Smooth muscle cell (in vitro differentiated cells): ENCODE results near the gene DUSP22. TPM values are rescaled to one million over a fixed set of nuclear protein-coding genes. Genes with fewer than 3 reads are reported as not detected.

Experiments used
- DNase-seq: peaks from one replicate; lab custom pipeline; 2025; ENCODE audit not compliant: unreplicated experiment; lab: John Stamatoyannopoulos, UW
- H2AFZ ChIP-seq: fragments of 200-600 bp; sonication (generic); 2 replicates; pipeline ENCODE4 v1.6.0; 2016; ENCODE audit warnings: antibody characterized with exemption, low read depth, mild to moderate bottlenecking
- H3F3A ChIP-seq: fragments of 200-600 bp; sonication (generic); 2 replicates; pipeline ENCODE4 v1.6.0; 2017; ENCODE audit warnings: antibody characterized with exemption, low read depth
- H3K27ac ChIP-seq: fragments of 200-600 bp; sonication (generic); 2 replicates; pipeline ENCODE4 v1.5.1; 2016; ENCODE audit warnings: low read depth, mild to moderate bottlenecking
- H3K27me3 ChIP-seq: fragments of 200-600 bp; sonication (generic); 2 replicates; pipeline ENCODE4 v1.6.1; 2016; ENCODE audit warnings: low read depth, mild to moderate bottlenecking
- H3K36me3 ChIP-seq: fragments of 200-600 bp; sonication (generic); 2 replicates; pipeline ENCODE4 v1.5.1; 2016; ENCODE audit warnings: low read depth
- H3K4me1 ChIP-seq: fragments of 200-600 bp; sonication (generic); 2 replicates; pipeline ENCODE4 v1.5.1; 2016; ENCODE audit warnings: low read depth
- H3K4me2 ChIP-seq: fragments of 200-600 bp; sonication (generic); 2 replicates; pipeline ENCODE4 v1.6.0; 2016; ENCODE audit warnings: mild to moderate bottlenecking
- H3K4me3 ChIP-seq: fragments of 200-600 bp; sonication (generic); 2 replicates; pipeline ENCODE4 v1.5.1; 2016; ENCODE audit warnings: mild to moderate bottlenecking
- H3K79me2 ChIP-seq: fragments of 200-600 bp; sonication (generic); 2 replicates; pipeline ENCODE4 v1.6.0; 2016; ENCODE audit warnings: low read depth, mild to moderate bottlenecking
- H3K9ac ChIP-seq: fragments of 200-600 bp; sonication (generic); 2 replicates; pipeline ENCODE4 v1.6.0; 2016; ENCODE audit warnings: low read depth
- H3K9me3 ChIP-seq: fragments of 200-600 bp; sonication (generic); replicated peaks from 2 replicates; pipeline ENCODE4 v1.5.1; 2016; ENCODE audit warnings: low read depth
- H4K20me1 ChIP-seq: fragments of 200-600 bp; sonication (generic); 2 replicates; pipeline ENCODE4 v1.6.0; 2016; ENCODE audit warnings: low read depth
- WGBS: methylation state at CpG from one replicate; pipeline ENCODE4 v1.1.7; 2016; ENCODE audit warnings: low lambda C conversion rate; 5-methylcytosine and 5-hydroxymethylcytosine counted together
- polyA plus RNA-seq: library from polyadenylated mRNA; unstranded; fragments of >200 nt; fragmentation: Nextera tagmentation; extraction: Ambion mirVana; gene quantifications from 2 replicates; pipeline ENCODE4 v1.2.1, GENCODE V29; 2016
- total RNA-seq: library from RNA; depleted of rRNA; stranded (reverse); fragments of >200 nt; gene quantifications from 2 replicates; pipeline ENCODE4 v1.2.3, GENCODE V29; 2014
- TF ChIP-seq, protein P1 (sequence below): fragments of 200-600 bp; sonication (generic); IDR thresholded peaks from 2 replicates; pipeline ENCODE4 v1.5.1; 2017; ENCODE audit warnings: borderline replicate concordance, mild to moderate bottlenecking, antibody characterized with exemption; ENCODE audit not compliant: insufficient read depth, poor library complexity, severe bottlenecking

The DUSP22 gene
- total and polyA plus RNA-seq, 2 experiments from 2014 or later = 16.3 to 19.1 TPM

DNA sequence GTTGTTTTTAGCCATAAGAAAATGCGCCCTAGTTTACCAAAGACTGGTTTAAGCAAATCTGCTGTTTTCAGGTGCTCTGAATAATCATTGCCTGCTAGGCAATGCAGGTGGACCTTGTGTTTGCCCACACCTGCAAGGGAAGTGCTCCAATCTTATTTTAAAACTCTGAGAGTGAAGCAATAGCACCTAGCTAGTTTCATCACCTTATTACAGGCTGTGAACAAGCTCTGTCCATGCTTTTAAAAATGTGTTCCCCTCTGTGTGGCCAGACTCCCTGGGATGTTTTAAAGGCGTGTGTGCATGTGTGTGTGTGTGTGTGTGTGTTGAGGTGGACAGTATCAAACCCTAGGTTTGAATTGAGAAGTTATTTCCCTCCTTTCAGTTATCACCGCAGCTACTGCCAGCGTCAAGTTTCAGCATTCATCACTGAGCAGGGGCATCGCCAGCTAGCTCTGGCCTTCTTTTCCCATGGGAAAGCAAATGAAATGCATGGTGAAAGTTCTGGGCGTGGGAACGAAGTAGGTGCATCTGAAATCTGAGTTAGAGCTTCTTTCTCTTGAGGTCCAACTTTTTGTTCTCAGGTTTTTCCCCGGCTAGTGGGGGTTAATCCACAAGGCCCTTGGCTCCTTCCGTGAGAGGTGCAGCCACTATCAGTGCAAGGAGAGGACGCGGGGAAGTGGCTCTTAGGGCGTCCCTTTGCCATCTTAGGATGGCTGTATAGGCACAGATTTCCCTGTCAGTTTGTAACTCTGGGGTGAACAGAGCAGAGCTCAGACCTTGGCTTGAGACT is 30.8 kb downstream of the DUSP22 start:
- H3K4me1 ChIP-seq = no peaks in the 10 kb centered on the region
- H3K4me3 ChIP-seq = no peak overlapping the region
- no peak overlapping the region for H3K27ac ChIP-seq
- no peaks in the 10 kb centered on the region for H3K36me3 ChIP-seq
- peaks cover 77% of the 10 kb centered on the region for H4K20me1 ChIP-seq
- DNase-seq = no peak
- no peaks in the 10 kb centered on the region for H3K79me2 ChIP-seq
- no peaks in the 10 kb centered on the region for H3F3A ChIP-seq
- 76% methylated on average over 12 of the region's 12 CpGs for WGBS
- H3K4me2 ChIP-seq = no peak overlapping the region
- no peak overlapping the region for H3K9ac ChIP-seq
- no peaks in the 10 kb centered on the region for H3K27me3 ChIP-seq
- H2AFZ ChIP-seq = no peak overlapping the region
- TF ChIP-seq, protein P1, sequence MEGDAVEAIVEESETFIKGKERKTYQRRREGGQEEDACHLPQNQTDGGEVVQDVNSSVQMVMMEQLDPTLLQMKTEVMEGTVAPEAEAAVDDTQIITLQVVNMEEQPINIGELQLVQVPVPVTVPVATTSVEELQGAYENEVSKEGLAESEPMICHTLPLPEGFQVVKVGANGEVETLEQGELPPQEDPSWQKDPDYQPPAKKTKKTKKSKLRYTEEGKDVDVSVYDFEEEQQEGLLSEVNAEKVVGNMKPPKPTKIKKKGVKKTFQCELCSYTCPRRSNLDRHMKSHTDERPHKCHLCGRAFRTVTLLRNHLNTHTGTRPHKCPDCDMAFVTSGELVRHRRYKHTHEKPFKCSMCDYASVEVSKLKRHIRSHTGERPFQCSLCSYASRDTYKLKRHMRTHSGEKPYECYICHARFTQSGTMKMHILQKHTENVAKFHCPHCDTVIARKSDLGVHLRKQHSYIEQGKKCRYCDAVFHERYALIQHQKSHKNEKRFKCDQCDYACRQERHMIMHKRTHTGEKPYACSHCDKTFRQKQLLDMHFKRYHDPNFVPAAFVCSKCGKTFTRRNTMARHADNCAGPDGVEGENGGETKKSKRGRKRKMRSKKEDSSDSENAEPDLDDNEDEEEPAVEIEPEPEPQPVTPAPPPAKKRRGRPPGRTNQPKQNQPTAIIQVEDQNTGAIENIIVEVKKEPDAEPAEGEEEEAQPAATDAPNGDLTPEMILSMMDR = no peak
- H3K9me3 ChIP-seq = no peaks in the 10 kb centered on the region

DNA sequence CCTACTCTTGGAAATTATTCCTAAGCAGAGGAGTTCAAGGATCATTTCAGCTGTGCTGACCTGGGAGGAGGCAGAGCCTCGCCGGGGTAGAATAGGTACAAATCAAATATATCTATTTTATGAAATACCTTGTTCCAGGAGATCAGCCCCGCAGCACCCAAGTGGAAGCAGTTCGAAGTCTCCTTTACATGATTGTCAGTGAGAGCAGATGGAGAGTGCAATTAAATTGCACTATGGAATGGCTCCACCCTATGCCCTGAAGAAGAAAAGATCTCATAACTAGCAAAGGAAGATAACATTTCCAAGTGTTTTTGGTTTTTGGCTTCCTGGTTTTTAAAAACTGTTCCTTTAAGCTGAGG is 31.4 kb downstream of the DUSP22 start:
- Histone ChIP-seq H3K36me3 (no peaks in the 10 kb centered on the region), H3K27ac (no peak overlapping the region), H3K4me3 (no peak overlapping the region), H3K9me3 (no peaks in the 10 kb centered on the region), H3K4me2 (no peak overlapping the region), H3K4me1 (no peaks in the 10 kb centered on the region), H3K9ac (no peak overlapping the region), H2AFZ (no peak overlapping the region), H3F3A (no peaks in the 10 kb centered on the region), H3K79me2 (no peaks in the 10 kb centered on the region), H3K27me3 (no peaks in the 10 kb centered on the region), H4K20me1 (peaks cover 77% of the 10 kb centered on the region)
- 78% methylated on average over 4 of the region's 4 CpGs for WGBS
- no peak for DNase-seq
- TF ChIP-seq, protein P1 = no peak

DNA sequence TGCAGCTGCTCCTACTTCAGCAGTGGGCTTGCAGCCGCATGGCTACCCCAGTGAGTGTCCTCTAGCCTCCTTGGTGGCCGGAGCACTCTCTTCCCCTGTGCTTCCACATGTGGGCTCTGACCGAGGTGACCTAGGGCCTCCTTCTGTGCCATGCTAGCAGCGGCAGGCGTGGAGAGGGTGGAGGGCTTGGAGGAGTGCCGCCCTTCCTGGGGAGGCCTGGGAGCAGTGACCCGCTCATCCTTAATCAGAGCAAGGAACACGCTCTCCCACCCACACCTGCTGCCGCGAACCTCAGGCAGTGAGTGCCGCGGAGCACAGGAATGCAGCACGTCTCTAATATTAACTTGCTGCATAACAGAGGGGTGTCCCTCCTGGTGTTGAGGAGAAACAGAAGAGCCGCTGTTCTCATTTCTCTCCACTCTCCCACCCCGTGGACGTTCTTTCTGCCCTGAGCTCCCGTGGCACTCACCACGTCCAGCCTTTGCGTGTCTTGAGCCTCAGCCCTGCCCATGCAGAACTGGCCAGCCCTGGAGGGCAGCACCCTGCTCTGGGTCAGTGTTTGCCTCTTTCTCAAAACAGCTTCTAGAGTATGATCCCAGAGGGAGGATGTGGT is 31.9 kb downstream of the DUSP22 start:
- no peak for DNase-seq
- Histone ChIP-seq H3K4me1 (no peaks in the 10 kb centered on the region), H3K27me3 (no peaks in the 10 kb centered on the region), H4K20me1 (peaks cover 81% of the 10 kb centered on the region), H3F3A (no peaks in the 10 kb centered on the region), H3K4me3 (no peak overlapping the region), H3K36me3 (no peaks in the 10 kb centered on the region), H3K9ac (no peak overlapping the region), H3K4me2 (no peak overlapping the region), H3K27ac (no peak overlapping the region), H2AFZ (no peak overlapping the region), H3K79me2 (no peaks in the 10 kb centered on the region), H3K9me3 (no peaks in the 10 kb centered on the region)
- TF ChIP-seq, protein P1 = no peak
- 87% methylated on average over 19 of the region's 19 CpGs for WGBS
